Hepatocyte (in vitro differentiated cells): Measurements from ENCODE around the gene GNAO1. TPM values are rescaled to one million over a fixed set of nuclear protein-coding genes. Genes with fewer than 3 reads are reported as not detected.

Experiments
- DNase-seq: peaks from one replicate; pipeline ENCODE4 v3.0.0-alpha.2; 2016; ENCODE audit warnings: low spot score
- H2AFZ ChIP-seq: fragments of 200-600 bp; sonication (generic); 2 replicates; pipeline ENCODE4 v1.6.0; 2016; ENCODE audit warnings: antibody characterized with exemption, mild to moderate bottlenecking
- H3K27ac ChIP-seq: fragments of 200-600 bp; sonication (generic); 2 replicates; pipeline ENCODE4 v1.5.1; 2016; ENCODE audit warnings: mild to moderate bottlenecking
- H3K27me3 ChIP-seq: fragments of 200-600 bp; sonication (generic); 2 replicates; pipeline ENCODE4 v1.6.1; 2016
- H3K36me3 ChIP-seq: fragments of 200-600 bp; sonication (generic); replicated peaks from 2 replicates; pipeline ENCODE4 v1.5.1; 2016; ENCODE audit warnings: low read depth; ENCODE audit not compliant: insufficient read depth
- H3K4me1 ChIP-seq: fragments of 200-600 bp; sonication (generic); 2 replicates; pipeline ENCODE4 v1.5.1; 2016; ENCODE audit warnings: mild to moderate bottlenecking, moderate library complexity; ENCODE audit not compliant: insufficient read depth
- H3K4me2 ChIP-seq: fragments of 200-600 bp; sonication (generic); 2 replicates; pipeline ENCODE4 v1.6.0; 2016
- H3K4me3 ChIP-seq: fragments of 200-600 bp; sonication (generic); 2 replicates; pipeline ENCODE4 v1.5.1; 2016; ENCODE audit warnings: mild to moderate bottlenecking
- H3K79me2 ChIP-seq: fragments of 200-600 bp; sonication (generic); 2 replicates; pipeline ENCODE4 v1.6.0; 2017; ENCODE audit warnings: mild to moderate bottlenecking
- H3K9me2 ChIP-seq: fragments of 200-600 bp; sonication (generic); replicated peaks from 2 replicates; pipeline ENCODE4 v1.6.0; 2017; ENCODE audit warnings: mild to moderate bottlenecking; ENCODE audit not compliant: insufficient read depth
- H3K9me3 ChIP-seq: fragments of 200-600 bp; sonication (generic); 2 replicates; pipeline ENCODE4 v1.5.1; 2016; ENCODE audit warnings: low read depth, mild to moderate bottlenecking
- H4K20me1 ChIP-seq: fragments of 200-600 bp; sonication (generic); 2 replicates; pipeline ENCODE4 v1.6.0; 2016; ENCODE audit warnings: mild to moderate bottlenecking; ENCODE audit not compliant: insufficient read depth, poor library complexity, severe bottlenecking
- EZH2 ChIP-seq: fragments of 200-600 bp; sonication (generic); IDR thresholded peaks from 2 replicates; pipeline ENCODE4 v1.6.1; 2016; ENCODE audit warnings: antibody characterized with exemption, mild to moderate bottlenecking, borderline replicate concordance
- EZH2phosphoT487 ChIP-seq: fragments of 200-600 bp; sonication (generic); IDR thresholded peaks from one replicate; pipeline ENCODE4 v1.6.1; 2018; ENCODE audit warnings: antibody characterized with exemption, mild to moderate bottlenecking, low read depth, moderate library complexity; ENCODE audit not compliant: unreplicated experiment, severe bottlenecking
- WGBS: methylation state at CpG from one replicate; pipeline ENCODE4 v1.1.6; 2016; ENCODE audit warnings: low lambda C conversion rate; ENCODE audit errors: missing lambda C conversion rate; 5-methylcytosine and 5-hydroxymethylcytosine counted together
- polyA plus RNA-seq: library from polyadenylated mRNA; unstranded; fragments of >200 nt; fragmentation: Nextera tagmentation; extraction: Ambion mirVana; gene quantifications from 2 replicates; pipeline ENCODE4 v1.2.1, GENCODE V29; 2016
- total RNA-seq: library from RNA; depleted of rRNA; stranded (reverse); fragments of >200 nt; gene quantifications from 2 replicates; pipeline ENCODE4 v1.2.3, GENCODE V29; 2014
- TF ChIP-seq, protein P1 (sequence below): fragments of 200-600 bp; sonication (generic); IDR thresholded peaks from 2 replicates; pipeline ENCODE4 v1.5.1; 2016; ENCODE audit warnings: antibody characterized with exemption, mild to moderate bottlenecking; ENCODE audit not compliant: poor library complexity

Gene GNAO1
- total and polyA plus RNA-seq, 2 experiments from 2014 or later = 0.77 to 2.2 TPM

DNA sequence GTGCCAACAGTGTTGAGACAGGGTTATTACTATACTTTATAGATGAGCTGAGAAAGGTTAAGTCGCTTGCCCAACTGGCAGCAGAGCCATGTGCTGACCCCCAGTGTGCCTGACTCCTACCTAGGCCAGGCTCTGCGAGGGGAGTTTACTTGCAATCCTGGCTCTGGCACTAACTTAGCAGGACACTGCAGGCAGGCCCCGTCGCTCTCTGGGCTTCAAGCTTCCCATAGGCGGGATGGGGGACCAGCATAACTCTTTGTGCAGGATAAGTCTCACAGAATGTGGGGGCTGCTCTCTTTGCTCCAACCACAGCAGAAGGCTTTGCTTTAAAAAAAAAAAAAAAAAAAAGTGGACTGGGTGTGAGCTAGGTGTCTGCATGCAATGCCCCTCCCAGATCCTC, 102.7 kb downstream of the GNAO1 start:
- H3K9me2 ChIP-seq = no peaks in the 10 kb centered on the region
- no peak overlapping the region for H3K27ac ChIP-seq
- no peaks in the 10 kb centered on the region for H3K27me3 ChIP-seq
- no peak for TF ChIP-seq EZH2phosphoT487
- TF ChIP-seq EZH2 = no peak
- TF ChIP-seq, protein P1, sequence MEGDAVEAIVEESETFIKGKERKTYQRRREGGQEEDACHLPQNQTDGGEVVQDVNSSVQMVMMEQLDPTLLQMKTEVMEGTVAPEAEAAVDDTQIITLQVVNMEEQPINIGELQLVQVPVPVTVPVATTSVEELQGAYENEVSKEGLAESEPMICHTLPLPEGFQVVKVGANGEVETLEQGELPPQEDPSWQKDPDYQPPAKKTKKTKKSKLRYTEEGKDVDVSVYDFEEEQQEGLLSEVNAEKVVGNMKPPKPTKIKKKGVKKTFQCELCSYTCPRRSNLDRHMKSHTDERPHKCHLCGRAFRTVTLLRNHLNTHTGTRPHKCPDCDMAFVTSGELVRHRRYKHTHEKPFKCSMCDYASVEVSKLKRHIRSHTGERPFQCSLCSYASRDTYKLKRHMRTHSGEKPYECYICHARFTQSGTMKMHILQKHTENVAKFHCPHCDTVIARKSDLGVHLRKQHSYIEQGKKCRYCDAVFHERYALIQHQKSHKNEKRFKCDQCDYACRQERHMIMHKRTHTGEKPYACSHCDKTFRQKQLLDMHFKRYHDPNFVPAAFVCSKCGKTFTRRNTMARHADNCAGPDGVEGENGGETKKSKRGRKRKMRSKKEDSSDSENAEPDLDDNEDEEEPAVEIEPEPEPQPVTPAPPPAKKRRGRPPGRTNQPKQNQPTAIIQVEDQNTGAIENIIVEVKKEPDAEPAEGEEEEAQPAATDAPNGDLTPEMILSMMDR = no peak
- H3K4me1 ChIP-seq = no peaks in the 10 kb centered on the region
- no peak for DNase-seq
- H2AFZ ChIP-seq = no peak overlapping the region
- H3K36me3 ChIP-seq = no peaks in the 10 kb centered on the region
- no peaks in the 10 kb centered on the region for H3K79me2 ChIP-seq
- WGBS = 91% methylated on average over 5 of the region's 5 CpGs
- no peak overlapping the region for H3K4me3 ChIP-seq
- no peak overlapping the region for H3K4me2 ChIP-seq
- no peaks in the 10 kb centered on the region for H3K9me3 ChIP-seq
- no peaks in the 10 kb centered on the region for H4K20me1 ChIP-seq

DNA sequence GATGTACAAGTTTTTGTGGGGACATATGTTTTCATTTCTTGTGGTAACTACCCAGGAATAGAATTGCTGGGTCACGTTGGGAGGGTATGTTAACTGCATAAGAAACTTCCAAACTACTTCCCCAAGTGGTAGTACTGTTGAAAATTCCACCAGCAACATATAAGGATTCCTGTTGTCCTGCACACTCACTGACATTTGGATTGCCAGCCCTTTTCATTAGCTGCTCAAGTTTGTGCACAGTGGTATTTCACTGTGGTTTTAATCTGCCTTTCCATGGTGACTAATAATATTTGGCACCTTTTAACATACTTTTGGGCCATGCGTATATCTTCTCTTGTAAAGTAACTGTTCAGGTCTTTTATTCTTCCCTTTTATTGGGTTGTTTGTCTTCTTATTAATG, 103.3 kb downstream of the GNAO1 start:
- DNase-seq = no peak
- Histone ChIP-seq H3K79me2 (no peaks in the 10 kb centered on the region), H3K9me2 (no peaks in the 10 kb centered on the region), H3K4me2 (no peak overlapping the region), H3K9me3 (no peaks in the 10 kb centered on the region), H3K4me1 (no peaks in the 10 kb centered on the region), H3K36me3 (no peaks in the 10 kb centered on the region), H4K20me1 (no peaks in the 10 kb centered on the region), H3K4me3 (no peak overlapping the region), H2AFZ (no peak overlapping the region), H3K27me3 (no peaks in the 10 kb centered on the region), H3K27ac (no peak overlapping the region)
- WGBS = 66% methylated on average over 2 of the region's 2 CpGs
- TF ChIP-seq EZH2 (no peak), EZH2phosphoT487 (no peak)
- TF ChIP-seq, protein P1 = no peak

DNA sequence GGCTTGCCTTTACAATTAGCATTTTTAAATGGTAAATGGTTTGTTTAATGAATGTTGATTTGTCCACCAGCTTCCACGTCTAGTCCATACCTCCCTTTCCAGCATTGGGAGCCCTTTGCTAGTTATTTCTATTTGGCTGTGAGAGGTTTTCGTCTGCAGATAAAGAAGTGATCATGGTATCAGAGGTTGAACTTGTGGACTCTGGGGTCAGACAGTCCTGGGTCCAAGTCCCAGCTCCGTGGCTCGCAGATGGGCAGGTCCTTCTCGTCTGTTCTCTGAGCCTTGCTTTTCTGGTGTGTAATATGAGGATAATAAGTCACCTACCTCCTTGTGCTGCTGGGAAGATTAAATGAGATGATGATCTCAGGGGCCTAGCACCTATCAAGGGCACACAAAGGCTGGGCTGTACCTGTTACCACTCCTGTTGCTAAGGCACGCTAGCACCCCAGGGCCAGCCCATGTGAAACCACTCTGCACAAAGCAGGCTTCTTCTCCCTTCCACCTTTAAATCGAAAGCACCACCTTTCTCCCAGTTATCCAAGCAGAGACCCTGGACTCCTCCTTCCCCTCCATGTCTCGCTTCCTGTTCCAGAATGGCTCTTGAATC, 103.9 kb downstream of the GNAO1 start:
- Histone ChIP-seq H2AFZ (no peak overlapping the region), H4K20me1 (no peaks in the 10 kb centered on the region), H3K79me2 (no peaks in the 10 kb centered on the region), H3K27me3 (no peaks in the 10 kb centered on the region), H3K4me2 (no peak overlapping the region), H3K4me1 (no peaks in the 10 kb centered on the region), H3K9me2 (no peaks in the 10 kb centered on the region), H3K36me3 (no peaks in the 10 kb centered on the region), H3K4me3 (no peak overlapping the region), H3K27ac (no peak overlapping the region), H3K9me3 (no peaks in the 10 kb centered on the region)
- DNase-seq = no peak
- TF ChIP-seq EZH2phosphoT487 = no peak
- TF ChIP-seq, protein P1 = no peak
- 78% methylated on average over 8 of the region's 8 CpGs for WGBS
